Measurements from ENCODE around the gene PEX5L.

PEX5L gene

GRCh38 chr3:179766416-179767133 lies 270.2 kb downstream of the PEX5L start:
- no peak for DNase-seq

GRCh38 chr3:179765396-179765795 lies 271.3 kb downstream of the PEX5L start:
- DNase-seq: no peak

DNA sequence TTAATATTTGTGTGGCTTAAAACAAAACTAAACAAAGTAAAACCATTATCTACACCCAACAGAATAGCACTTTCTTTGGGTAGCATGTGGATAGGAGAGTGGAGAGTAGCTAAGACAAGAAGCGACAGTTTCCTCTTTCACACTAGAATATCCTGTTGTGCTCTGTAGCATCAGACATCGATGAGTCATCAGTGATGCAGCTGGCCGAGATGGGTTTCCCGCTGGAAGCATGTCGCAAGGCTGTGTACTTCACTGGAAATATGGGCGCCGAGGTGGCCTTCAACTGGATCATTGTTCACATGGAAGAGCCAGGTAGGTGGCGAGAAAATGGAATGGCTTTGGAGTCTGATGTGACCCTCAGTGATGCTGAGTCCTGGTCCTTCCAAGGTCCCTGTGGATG lies 275.8 kb downstream of the PEX5L start:
- peak; percentile 79 for DNase-seq

DNA sequence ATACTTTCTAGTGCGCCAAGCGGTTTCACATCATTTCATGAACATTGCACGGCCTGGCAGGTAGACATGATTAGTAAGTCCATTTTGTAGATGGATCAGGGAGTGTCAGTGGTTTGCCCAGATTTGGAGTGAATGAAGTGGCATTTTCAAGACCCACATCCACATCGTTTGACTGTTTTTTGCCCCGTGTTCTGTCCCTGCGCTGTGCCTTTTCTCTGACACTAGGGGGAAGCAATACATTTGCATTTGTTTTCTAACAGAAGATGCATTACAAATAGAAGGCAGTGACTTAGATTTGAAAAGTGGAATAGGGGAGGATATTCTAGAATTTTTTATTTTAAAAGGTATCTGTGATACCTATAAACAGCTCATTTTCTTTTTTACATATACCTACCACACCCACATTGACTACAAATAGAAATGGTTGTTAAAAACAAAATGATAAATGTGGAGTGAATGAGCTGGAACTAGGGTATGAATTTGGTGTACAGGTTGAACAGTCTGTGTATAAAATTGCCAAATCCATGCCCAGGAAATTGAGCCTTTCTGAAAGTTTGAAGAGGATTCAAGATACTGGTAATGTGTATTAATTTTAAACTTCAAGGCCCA lies 285.9 kb downstream of the PEX5L start:
- DNase-seq: peak; percentile 17

DNA sequence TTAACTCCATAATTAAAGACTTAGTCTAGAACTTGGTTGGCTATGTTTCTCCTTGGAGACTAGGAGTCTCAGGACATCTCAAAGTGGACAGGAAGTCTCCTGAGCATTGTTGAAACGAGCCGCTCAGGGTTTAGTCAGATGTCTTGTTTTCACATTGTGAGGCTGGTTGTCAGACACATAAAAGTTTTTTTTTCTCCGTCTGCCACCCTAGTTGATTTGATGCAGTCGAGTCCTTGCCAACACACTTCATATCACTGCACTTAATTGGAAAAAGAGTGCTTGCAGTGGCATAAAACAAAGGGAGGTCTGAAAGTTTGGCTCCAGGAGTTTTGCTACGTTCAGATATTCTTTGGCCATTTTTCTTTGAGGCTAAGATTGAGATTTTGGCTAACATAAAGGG lies 291.0 kb downstream of the PEX5L start:
- DNase-seq: no peak

DNA sequence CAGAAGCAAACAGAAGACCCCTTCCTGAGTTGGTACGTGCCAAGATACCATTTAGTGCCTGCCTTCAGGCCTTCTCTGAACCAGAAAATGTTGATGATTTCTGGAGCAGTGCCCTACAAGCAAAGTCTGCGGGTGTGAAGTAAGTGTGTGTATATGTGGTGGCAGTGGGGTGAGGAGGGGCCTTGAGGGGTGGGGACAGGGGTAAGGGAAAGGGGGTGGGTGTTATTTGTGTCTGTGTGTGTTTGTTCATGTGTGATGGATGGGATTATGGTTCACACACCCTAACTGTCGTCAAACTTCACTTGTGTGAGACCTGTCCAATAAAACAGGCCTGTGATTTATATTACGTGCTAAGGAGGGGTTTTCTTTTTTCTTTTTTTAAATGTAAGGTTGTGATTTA lies 291.7 kb downstream of the PEX5L start:
- DNase-seq: no peak

Data from inflammatory macrophage treated with lipopolysaccharide for 4 hours (primary cell).